GM04503 (cell line): ENCODE data around the gene CAPN10.

Source experiments
- DNase-seq: peaks from one replicate; pipeline ENCODE4 v3.0.0-alpha.2; 2012; ENCODE audit warnings: low read depth

The CAPN10 gene

GRCh38 chr2:240563951-240564560, 22.5 kb upstream of the CAPN10 start:
- DNase-seq = no peak

- no peak for DNase-seq
Measured at GRCh38 chr2:240564561-240565332, 21.8 kb upstream of the CAPN10 start.

GRCh38 chr2:240565333-240566202, 21.0 kb upstream of the CAPN10 start:
- peak; percentile 49 for DNase-seq

- peak; percentile 19 for DNase-seq
Measured at GRCh38 chr2:240566203-240567136, 20.1 kb upstream of the CAPN10 start.

- no peak for DNase-seq
Measured at GRCh38 chr2:240567137-240567871, 19.2 kb upstream of the CAPN10 start.

GRCh38 chr2:240567872-240568677, 18.5 kb upstream of the CAPN10 start, which contains the start of gene RNPEPL1:
Gene RNPEPL1 (plus strand): TSS chr2:240568484. CDS start chr2:240568587, 103 bp downstream.
- DNase-seq = no peak

- no peak for DNase-seq
Measured at GRCh38 chr2:240568678-240569522, 17.6 kb upstream of the CAPN10 start.

- DNase-seq = no peak
Measured at GRCh38 chr2:240569523-240569997, 17.0 kb upstream of the CAPN10 start.

GRCh38 chr2:240569998-240570530, 16.5 kb upstream of the CAPN10 start:
- no peak for DNase-seq

GRCh38 chr2:240570531-240571313, 15.8 kb upstream of the CAPN10 start:
- DNase-seq = no peak

- DNase-seq = no peak
Measured at GRCh38 chr2:240571314-240571973, 15.1 kb upstream of the CAPN10 start.

GRCh38 chr2:240572141-240573031, 14.1 kb upstream of the CAPN10 start:
- DNase-seq = no peak

GRCh38 chr2:240573071-240573515, 13.4 kb upstream of the CAPN10 start:
- no peak for DNase-seq

- no peak for DNase-seq
Measured at GRCh38 chr2:240573516-240574385, 12.8 kb upstream of the CAPN10 start.
